SK-N-SH treated with all-trans-retinoic acid at 6 μM for 48 hours (cell line): ENCODE measurements around the gene GRAMD1B.

Experiments
- ARNTL ChIP-seq: fragments of 450-650 bp; formaldehyde crosslinking; IDR thresholded peaks from 2 replicates; pipeline ENCODE4 v1.5.0; 2020; ENCODE audit warnings: low read depth, mild to moderate bottlenecking, moderate library complexity, borderline replicate concordance
- ESRRG ChIP-seq: fragments of 250-450 bp; sonication (Bioruptor Pico); IDR thresholded peaks from 2 replicates; pipeline ENCODE4 v1.6.1; 2021; ENCODE audit warnings: mild to moderate bottlenecking
- TCF4 ChIP-seq: fragments of 250-450 bp; sonication (Bioruptor Pico); IDR thresholded peaks from 2 replicates; pipeline ENCODE4 v1.8.0; 2021; ENCODE audit warnings: mild to moderate bottlenecking, moderate library complexity, borderline replicate concordance
- TOX ChIP-seq: fragments of 250-450 bp; sonication (Bioruptor Pico); IDR thresholded peaks from 2 replicates; pipeline ENCODE4 v1.8.0; 2021; ENCODE audit warnings: mild to moderate bottlenecking, moderate library complexity, borderline replicate concordance
- ZC3H10 ChIP-seq: fragments of 250-450 bp; sonication (Bioruptor Pico); IDR thresholded peaks from 2 replicates; pipeline ENCODE4 v1.5.1; 2021; ENCODE audit warnings: mild to moderate bottlenecking, moderate library complexity
- ZNF8 ChIP-seq: fragments of 450-650 bp; formaldehyde crosslinking; IDR thresholded peaks from 2 replicates; pipeline ENCODE4 v1.5.0; 2020; ENCODE audit warnings: mild to moderate bottlenecking, moderate library complexity
- TF ChIP-seq, protein P1 (sequence below): fragments of 250-450 bp; sonication (Bioruptor Pico); IDR thresholded peaks from 2 replicates; pipeline ENCODE4 v1.8.0; 2020; ENCODE audit warnings: mild to moderate bottlenecking, moderate library complexity, borderline replicate concordance

DNA sequence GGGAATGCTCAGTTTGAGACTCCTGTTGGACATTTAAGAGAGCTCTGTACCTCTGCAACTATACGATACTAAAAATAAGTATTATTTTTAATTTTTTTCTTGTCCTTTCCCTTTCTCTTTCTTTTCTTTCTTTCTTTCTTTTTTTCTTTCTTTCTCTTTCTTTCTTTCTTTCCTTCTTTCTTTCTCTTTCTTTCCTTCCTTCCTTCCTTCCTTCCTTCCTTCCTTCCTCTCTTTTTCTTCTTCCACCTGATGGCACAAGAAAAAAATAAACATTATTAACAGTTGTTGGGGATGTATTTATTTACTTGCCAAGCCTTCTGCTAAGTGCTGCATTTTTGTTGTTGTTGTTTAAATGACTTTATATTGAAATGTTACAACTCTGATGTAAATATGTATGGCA lies 39.5 kb downstream of the GRAMD1B start:
- TF ChIP-seq, protein P1, sequence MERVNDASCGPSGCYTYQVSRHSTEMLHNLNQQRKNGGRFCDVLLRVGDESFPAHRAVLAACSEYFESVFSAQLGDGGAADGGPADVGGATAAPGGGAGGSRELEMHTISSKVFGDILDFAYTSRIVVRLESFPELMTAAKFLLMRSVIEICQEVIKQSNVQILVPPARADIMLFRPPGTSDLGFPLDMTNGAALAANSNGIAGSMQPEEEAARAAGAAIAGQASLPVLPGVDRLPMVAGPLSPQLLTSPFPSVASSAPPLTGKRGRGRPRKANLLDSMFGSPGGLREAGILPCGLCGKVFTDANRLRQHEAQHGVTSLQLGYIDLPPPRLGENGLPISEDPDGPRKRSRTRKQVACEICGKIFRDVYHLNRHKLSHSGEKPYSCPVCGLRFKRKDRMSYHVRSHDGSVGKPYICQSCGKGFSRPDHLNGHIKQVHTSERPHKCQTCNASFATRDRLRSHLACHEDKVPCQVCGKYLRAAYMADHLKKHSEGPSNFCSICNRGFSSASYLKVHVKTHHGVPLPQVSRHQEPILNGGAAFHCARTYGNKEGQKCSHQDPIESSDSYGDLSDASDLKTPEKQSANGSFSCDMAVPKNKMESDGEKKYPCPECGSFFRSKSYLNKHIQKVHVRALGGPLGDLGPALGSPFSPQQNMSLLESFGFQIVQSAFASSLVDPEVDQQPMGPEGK: no peak
- no peak for TF ChIP-seq ARNTL (CRISPR knock-in tag)
- TF ChIP-seq ZNF8 (CRISPR knock-in tag): no peak
- TF ChIP-seq ZC3H10 (CRISPR knock-in tag): no peak
- no peak for TF ChIP-seq ESRRG
- no peak for TF ChIP-seq TOX (CRISPR knock-in tag)
- TF ChIP-seq TCF4 (CRISPR knock-in tag): no peak
